GM21825 (cell line): ENCODE data around the gene DLX5.
"Not testable (repeated sequence)": the region's sequence is repeated elsewhere in the genome, so short reads cannot be mapped to it uniquely, and the experiment has no call there.

Experiments used
- ATAC-seq: cut with Tn5 transposase; IDR thresholded peaks from one replicate; pipeline ENCODE4 v1.9.1; 2021; ENCODE audit warnings: mild to moderate bottlenecking, moderate library complexity; ENCODE audit not compliant: unreplicated experiment

DLX5 gene

DNA sequence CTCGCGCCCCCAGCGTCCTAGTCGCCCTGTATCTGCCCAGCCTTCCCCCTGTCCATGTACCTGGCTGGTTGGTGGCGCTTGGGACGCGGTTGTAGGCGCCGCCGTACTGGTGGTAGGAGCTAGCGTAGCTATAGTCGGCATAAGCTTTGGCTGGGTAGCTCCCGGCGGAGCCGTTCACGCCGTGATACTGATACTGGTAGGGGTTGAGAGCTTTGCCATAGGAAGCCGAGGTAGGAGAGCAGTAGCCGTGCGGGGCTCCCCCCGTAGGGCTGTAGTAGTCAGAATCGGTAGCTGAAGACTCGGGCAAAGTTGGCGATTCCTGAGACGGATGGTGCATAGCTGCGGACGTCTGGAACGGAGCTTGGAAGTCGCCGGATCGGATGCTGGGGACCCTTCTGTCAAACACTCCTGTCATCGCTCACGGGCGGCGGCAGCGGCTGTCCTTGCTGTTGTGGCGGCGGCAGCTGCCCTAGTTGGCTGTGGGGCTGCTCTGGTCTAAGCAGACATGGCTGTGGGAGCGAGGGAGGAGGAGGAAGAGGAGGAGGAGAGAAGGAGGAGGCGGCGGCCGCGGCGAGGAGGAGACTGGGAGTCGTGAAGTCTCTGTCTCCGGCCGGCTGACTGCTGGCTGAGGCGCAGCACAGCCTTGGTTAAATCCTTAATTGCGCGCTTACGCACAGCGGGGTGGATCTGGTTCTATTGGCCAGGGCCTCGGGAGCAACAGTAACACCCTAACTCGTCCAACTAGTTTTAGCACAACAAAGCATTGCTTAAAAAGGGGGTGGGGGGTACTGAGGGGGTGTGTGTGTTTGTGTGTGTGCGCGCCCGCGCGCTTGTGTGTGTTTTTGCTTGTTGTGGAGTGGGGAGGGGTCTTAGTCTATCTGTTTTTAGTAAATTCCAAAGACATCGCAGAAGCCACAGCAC, at the start of gene DLX5:
Gene DLX5 (minus strand): TSS at position 623 of the 921 bp plus-strand sequence. CDS start 208 bp downstream, at position 415.
- ATAC-seq: no peak

GRCh38 chr7:97072025-97072424, 47.4 kb upstream of the DLX5 start:
- ATAC-seq: not testable (repeated sequence)

DNA sequence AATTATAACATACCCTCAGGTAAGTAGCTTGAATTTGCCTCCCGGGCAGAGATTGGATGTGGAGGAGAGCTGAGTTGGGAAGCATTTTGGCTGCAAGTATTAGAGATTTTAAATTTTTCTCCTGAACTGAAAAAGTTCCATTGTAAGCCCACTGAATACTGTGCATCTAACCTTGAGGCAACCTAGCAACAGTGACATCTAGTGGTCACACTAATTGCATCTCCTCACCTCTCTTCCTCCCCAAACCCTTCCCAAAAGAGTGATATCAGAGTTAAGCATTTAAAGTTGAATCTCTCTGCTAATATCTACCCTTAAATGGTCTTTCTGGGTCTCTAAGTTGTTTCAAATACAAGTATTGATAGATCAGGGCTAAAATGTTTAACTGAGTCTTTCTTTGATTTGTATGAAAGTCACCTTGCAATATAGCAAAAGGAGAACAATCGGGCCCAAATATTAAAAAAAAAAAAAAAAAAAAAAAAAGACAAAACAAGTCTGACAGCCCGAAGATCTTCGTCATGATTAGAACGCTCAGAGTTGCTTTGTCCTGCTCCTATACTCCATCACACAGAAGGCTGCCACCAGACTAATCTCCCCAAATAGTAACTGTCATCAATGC, 40.4 kb upstream of the DLX5 start:
- peak; percentile 73 for ATAC-seq

GRCh38 chr7:97064020-97064419, 39.4 kb upstream of the DLX5 start:
- no peak for ATAC-seq

- no peak for ATAC-seq
These were observed 18.6 kb upstream of the DLX5 start for GRCh38 chr7:97043281-97043680.

- no peak for ATAC-seq
These were observed 14.9 kb upstream of the DLX5 start for GRCh38 chr7:97039374-97040065.

- ATAC-seq: not testable (repeated sequence)
These were observed 9.7 kb upstream of the DLX5 start for GRCh38 chr7:97034213-97034852.

- peak; percentile 85 for ATAC-seq
These were observed 3.0 kb upstream of the DLX5 start for GRCh38 chr7:97027427-97028234.

GRCh38 chr7:97026715-97027426, 2.2 kb upstream of the DLX5 start:
- peak; percentile 14 for ATAC-seq

DNA sequence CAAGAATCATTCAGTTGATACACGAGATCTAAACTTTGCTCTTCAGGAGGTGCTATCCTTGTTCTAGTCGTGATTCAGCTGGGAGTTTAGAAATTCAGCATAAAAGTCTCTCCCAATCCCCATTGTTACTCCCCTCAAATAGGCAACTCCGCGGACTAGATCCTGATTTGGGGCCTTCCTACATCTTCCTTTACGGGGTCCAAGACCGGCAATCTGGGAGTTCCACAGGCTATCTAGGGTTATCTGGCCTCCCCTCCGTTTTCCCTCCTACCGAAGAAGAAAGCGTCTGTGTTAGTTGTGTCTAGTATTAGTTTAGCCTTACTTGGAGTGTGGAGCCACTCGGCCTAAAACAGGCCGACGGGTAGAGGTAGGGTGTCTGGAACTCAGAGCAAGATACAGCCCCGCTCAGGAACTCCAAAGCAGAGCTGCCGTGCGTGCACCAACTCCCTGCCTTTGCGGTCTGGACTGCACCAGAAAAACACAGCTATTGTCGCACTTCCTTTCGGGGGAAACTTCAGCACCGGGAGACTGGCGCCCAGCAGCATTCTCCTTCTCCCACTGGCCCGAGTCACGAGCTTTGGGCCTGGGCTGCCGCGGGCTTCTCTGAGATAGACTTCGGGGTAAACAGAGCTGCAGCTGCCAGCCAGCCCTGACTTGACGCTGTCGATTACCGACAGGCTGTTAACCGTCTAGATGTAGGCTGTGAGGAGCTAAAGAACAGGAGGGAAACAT, 1.5 kb upstream of the DLX5 start:
- no peak for ATAC-seq

- no peak for ATAC-seq
These were observed 484 bp upstream of the DLX5 start for GRCh38 chr7:97025130-97025499.

GRCh38 chr7:97022491-97023306, 1.9 kb downstream of the DLX5 start:
- ATAC-seq: no peak

- no peak for ATAC-seq
These were observed 2.7 kb downstream of the DLX5 start for GRCh38 chr7:97021747-97022490.

DNA sequence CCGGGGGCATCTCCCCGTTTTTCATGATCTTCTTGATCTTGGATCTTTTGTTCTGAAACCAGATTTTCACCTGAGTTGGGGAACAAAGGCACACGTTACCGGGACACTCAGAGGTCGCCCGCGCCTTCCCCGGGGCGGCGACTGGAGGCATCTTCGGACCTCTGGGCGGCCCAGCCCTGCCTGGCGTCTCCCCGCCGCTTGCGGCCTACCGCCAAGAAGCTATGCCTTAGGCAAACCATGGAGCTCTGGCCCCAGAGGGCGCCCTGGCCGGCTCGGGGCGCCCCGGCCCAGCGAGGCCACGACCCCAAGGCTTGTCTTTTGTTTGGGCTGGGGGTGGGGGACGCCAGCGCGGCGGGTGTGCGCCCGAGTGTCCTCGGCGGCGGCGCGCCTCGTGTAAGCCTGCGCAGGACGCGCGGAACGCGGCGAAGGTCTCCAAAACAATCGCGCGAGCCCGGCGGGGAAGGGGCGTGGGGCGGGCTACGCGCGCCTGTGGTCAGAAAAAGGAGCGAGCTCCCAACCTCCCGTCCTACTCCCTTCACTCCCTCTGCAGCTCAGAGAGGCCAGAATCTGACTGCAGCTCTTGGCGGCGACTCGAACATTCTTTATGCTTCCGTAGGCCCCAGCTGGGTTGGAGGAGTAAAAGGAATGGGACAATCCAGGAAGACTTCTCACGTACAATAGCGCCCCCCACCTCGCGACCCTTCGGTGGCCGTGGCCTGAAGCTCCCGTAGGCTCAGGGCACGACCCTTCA, 3.5 kb downstream of the DLX5 start:
- ATAC-seq: no peak

- ATAC-seq: no peak
These were observed 4.0 kb downstream of the DLX5 start for GRCh38 chr7:97020601-97020995.

- no peak for ATAC-seq
These were observed 4.9 kb downstream of the DLX5 start for GRCh38 chr7:97019710-97020225.
